HCT116 (cell line): ENCODE data around the gene NUP153.

ENCODE experiments used
- CTCF ChIP-seq, 3 experiments: fragments of 200-600 bp in 1 of 3; sonication (generic) in 1 of 3; IDR thresholded peaks in 2 of 3; conservative IDR thresholded peaks in 1 of 3; 2 replicates each; pipeline ENCODE4 v1.5.1; 2012 to 2017; ENCODE audit warnings: low read depth in 2 of 3, low read length in 2 of 3, antibody characterized with exemption in 1 of 3, borderline replicate concordance in 1 of 3, control low read depth in 1 of 3, mild to moderate bottlenecking in 1 of 3, mixed read lengths in 1 of 3, mixed run types in 1 of 3, moderate library complexity in 1 of 3; ENCODE audit not compliant: insufficient read depth in 1 of 3
- EZH2 ChIP-seq: fragments of 200-600 bp; sonication (generic); IDR thresholded peaks from 2 replicates; pipeline ENCODE4 v1.6.1; 2017; ENCODE audit warnings: antibody characterized with exemption, mixed run types
- EZH2phosphoT487 ChIP-seq: fragments of 200-600 bp; IDR thresholded peaks from 2 replicates; pipeline ENCODE4 v1.6.1; 2018; ENCODE audit warnings: antibody characterized with exemption, borderline replicate concordance
- POLR2A ChIP-seq: IDR thresholded peaks from 2 replicates; pipeline ENCODE4 v1.7.0; 2011; ENCODE audit warnings: borderline replicate concordance; ENCODE audit not compliant: insufficient read depth, insufficient read length; ENCODE audit errors: extremely low read depth
- POLR2AphosphoS5 ChIP-seq: IDR thresholded peaks from 2 replicates; pipeline ENCODE4 v1.6.1; 2011; ENCODE audit warnings: mild to moderate bottlenecking, low read depth, low read length, moderate library complexity
- TF ChIP-seq, protein P1 (sequence below): IDR thresholded peaks from 2 replicates; pipeline ENCODE4 v1.6.1; 2011; ENCODE audit warnings: mild to moderate bottlenecking, low read length, moderate library complexity; ENCODE audit not compliant: insufficient replicate concordance; ENCODE audit errors: extremely low read depth

DNA sequence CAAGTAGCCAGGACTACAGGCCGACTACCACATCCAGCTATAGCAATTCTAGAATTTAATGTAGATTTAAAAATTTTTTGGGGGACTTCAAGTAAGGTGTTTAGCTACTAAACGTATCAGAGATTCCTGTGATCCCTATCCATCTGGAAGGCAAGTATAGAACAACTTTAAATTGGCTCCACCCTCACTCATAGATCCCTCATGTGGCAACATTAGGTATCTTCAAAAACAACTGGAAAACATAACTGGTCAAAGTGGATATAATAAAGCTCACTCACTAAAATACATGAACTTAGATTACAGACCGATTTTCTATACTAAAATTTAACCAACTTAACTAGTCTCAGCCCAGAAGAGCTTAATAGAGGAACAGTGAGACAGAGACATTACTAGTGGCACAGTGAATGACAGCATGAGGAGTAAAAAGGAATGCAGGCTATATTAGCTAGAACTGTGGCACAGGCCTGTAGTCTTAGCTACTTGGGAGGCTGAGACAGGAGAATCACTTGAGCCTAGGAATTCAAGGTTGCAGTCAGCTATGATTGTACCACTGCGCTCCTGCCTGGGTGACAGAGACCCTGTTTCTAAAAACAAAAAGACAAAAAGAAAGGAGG, 14.7 kb downstream of the NUP153 start:
- TF ChIP-seq EZH2phosphoT487 (no peak), EZH2 (no peak), CTCF (IDR thresholded peaks at IDR 0.05 in 2 of 3, conservative IDR thresholded peaks at IDR 0.05 in 1 of 3; ENCODE audit: borderline replicate concordance in 1 of 3, insufficient read depth in 1 of 3, low read depth in 2 of 3, low read length in 2 of 3) (no peak), POLR2AphosphoS5 (no peak), POLR2A (no peak)
- TF ChIP-seq, protein P1, sequence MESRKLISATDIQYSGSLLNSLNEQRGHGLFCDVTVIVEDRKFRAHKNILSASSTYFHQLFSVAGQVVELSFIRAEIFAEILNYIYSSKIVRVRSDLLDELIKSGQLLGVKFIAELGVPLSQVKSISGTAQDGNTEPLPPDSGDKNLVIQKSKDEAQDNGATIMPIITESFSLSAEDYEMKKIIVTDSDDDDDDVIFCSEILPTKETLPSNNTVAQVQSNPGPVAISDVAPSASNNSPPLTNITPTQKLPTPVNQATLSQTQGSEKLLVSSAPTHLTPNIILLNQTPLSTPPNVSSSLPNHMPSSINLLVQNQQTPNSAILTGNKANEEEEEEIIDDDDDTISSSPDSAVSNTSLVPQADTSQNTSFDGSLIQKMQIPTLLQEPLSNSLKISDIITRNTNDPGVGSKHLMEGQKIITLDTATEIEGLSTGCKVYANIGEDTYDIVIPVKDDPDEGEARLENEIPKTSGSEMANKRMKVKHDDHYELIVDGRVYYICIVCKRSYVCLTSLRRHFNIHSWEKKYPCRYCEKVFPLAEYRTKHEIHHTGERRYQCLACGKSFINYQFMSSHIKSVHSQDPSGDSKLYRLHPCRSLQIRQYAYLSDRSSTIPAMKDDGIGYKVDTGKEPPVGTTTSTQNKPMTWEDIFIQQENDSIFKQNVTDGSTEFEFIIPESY: no peak
